Dermis microvascular lymphatic vessel endothelial cell (primary cell): Measurements from ENCODE around the gene USP28. TPM values are rescaled to one million over a fixed set of nuclear protein-coding genes. Genes with fewer than 3 reads are reported as not detected.
"Not testable (repeated sequence)": the region's sequence is repeated elsewhere in the genome, so short reads cannot be mapped to it uniquely, and the experiment has no call there.

Experiments
- DNase-seq, 2 donors: peaks; one replicate each; pipeline versions ENCODE4 v3.0.0 to v3.0.0-alpha.2; 2010; ENCODE audit warnings: low read depth in 2 of 2
- total RNA-seq: library from RNA; depleted of rRNA; stranded (reverse); fragments of >200 nt; gene quantifications from 2 replicates; pipeline ENCODE4 v1.2.1, GENCODE V29; 2014

The USP28 gene
- total RNA-seq, 1 donor from 2014 or later: 32.9 TPM

DNA sequence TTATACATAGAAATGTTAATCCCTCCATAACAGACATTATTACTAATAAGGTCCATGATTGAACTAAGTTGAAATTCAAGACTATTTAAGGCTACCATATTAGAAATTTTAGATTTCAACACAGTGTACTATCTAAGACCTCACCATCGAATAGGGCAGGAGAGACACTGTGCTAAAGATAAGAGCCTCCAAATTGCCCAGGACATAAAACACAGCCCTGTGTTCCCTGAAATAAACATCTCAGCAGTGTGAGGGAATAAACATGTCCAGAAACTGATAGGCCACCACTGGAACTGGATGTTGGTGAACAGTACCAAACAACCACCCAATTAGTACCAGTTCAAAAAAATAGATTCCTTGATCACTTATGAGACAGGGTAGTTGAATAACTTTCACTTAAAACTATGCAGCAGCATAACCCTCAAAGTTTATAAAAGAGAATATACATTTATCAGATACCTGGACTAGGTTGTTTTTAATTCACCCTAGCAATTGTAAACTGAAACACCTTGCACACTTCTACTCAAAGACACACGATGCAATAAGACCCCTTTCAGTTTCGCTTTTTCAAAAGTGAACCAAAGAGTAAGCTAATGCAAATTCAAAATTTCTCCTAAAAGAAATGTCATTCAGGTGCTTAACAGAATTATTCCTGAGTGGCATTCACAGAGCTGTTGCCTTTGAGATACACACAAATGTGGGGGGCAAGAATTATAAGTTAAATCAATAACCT is 34.3 kb downstream of the USP28 start:
- no peak for DNase-seq

DNA sequence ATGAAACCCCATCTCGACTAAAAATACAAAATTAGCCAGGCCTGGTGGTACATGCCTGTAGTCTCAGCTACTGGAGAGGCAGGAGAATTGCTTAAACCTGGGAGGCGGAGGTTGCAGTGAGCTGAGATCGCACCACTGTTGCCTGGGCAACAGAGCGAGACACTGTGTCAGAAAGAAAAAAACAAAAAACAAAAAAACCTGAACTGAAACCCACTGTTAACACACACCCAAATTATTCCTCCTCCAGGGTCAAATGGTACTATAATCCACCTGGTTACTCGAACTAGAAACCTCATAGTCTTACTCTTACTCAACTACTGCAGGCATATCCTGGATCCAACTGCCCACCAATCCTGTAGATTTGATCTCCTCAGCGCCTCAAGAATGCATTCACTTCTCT is 35.5 kb downstream of the USP28 start:
- DNase-seq: no peak

GRCh38 chr11:113838005-113838404 is 37.4 kb downstream of the USP28 start:
- no peak for DNase-seq

DNA sequence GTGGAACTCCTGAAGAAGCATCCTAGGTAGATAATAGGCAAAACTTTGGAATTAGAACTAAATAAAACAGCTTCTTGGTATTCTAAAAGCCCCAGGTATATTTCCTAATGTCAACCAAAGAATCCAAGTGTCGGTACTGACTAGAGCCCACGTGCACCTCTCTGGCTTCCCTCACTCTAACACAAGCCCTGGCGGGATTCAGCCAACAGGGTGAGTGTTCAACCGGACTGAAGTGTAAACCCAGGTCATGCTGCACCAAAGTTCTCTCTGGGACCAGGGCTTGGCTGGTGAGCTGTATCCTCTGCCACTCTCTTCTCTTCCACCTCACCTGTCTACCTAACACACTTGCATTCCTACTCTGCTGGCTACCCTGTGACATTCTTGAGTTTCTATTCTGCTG is 40.1 kb downstream of the USP28 start:
- DNase-seq: no peak

DNA sequence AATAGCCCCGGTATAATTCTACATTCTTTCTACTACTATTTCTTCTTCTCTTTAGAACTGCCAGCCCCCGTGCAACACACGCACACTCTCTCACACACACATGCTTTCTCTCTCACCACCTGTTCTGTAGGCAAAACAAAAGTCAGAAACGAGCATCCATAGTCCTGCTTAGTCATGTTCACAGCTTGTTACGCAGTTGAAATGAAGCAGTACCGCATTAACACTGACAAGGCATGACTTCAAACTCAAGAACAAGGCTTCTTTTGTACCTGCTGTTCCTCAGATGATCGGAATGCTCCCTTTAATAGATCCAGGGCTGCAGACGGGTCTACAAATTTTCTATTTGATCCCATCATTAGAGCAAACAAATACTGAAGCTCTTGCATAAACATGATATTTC is 42.2 kb downstream of the USP28 start:
- DNase-seq: no peak

GRCh38 chr11:113831314-113831713 is 44.1 kb downstream of the USP28 start:
- DNase-seq: no peak

DNA sequence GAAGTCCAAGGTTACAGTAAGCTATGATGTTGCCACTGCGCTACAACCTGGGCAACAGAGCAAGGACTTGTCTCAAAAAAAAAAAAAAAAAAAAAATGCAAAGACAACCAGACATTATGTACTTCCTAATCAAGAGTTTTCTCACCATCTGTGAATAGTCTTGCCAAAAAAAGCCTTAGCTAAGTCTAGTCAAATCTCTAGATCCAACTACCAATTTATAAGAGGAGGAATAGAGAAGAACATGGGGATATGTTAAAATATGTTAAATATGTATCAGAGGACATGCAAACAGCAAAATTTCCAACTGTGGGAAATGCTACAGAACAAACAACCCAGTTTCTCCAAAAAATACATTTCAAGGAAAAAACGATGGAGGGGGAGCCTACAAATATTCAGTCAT is 45.6 kb downstream of the USP28 start:
- no peak for DNase-seq

DNA sequence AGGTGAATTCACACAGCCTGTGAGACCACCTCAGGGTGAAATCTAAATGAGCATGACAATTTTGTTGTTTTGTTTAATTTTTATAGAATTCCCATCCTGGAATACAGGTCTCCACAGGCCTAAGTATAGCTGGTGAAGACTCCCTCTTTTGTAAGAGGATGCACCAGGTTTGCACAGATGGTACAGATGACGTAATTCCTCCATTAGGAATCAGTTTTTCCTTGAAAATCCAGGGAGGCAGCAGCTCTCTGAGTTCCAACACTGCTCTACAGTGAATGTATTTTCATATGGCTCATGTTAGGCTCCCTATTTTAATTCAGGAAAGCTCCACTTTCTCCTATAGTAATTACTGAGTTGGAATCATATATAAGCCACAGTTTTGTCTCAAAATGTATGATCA is 47.2 kb downstream of the USP28 start:
- no peak for DNase-seq

- no peak for DNase-seq
Observed at GRCh38 chr11:113827477-113827876, 47.9 kb downstream of the USP28 start.

DNA sequence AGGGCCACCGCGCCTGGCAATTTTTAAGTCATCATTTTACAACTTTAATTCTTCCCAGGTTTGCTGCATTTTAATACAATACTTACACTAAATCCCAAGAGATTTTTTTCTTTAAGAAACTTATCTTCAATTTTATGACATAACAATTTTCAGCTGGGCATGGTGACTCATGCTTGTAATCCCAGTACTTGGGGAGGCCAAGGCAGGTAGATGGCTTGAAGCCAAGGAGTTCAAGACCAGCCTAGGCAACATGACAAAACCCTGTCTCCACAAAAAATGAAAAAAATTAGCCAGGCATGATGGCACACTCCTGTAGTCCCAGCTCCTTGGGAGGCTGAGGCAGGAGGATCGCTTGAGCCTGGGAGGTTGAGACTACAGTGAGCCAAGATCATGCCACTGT is 56.9 kb downstream of the USP28 start:
- no peak for DNase-seq

DNA sequence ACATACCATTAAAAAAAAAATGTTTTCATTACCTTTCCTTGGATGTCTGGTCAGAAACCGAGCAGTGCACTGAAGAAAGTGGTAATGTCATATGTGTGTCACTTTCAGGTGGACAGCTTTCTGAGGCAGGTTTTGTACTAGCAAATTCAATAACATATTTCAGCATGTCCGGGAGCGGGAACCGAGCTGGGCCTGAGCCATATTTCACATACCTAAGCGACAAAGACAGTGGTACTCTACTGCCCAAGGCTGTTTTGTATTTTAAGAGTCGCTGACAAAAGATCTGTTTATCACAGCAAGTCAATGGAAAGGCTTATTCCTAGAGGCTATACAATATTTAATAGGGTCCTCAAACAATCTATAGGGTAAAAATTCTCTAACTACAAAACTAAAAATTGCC is 57.7 kb downstream of the USP28 start:
- DNase-seq: no peak

DNA sequence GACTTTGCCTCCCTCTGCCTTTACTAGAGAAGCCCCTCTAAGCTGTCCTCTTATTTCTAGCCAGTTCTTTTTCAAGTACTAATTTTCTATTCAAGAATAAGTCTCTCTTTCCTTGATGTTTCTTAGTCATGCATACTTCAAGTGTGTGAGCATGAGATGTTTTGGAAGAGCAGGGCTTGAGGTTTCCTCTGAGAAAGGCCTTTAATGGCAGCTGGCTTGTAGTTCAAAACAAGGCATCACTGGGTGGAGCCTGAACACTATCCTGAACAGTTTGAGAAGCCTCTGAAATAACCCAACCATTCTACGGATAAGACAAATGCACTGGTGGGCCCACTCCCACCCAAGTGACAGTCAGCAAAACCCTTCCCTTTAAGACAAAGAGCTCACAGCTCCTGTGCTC is 58.2 kb downstream of the USP28 start:
- no peak for DNase-seq

DNA sequence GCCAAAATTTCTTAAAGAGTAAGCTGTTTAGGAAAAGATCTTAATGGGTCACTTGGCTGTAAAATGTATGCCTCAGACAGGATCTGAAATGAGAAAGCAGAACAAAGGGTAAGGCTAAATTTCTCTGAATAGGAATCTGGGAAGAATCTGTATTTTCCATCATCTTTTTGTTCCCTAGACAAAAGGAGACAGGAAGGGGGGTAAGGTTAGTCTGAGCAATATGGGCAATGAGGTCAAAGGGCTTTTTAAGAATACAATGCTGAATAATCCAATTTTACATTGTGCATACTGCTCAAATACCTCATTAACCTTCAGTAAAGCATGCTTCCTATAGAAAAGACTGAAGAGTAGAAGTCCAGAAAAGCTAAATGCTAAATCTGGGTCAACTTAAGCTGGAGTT is 61.2 kb downstream of the USP28 start:
- DNase-seq: peak in 1 of 2 donors; percentile 11

- no peak for DNase-seq
Observed at GRCh38 chr11:113808931-113809330, 66.4 kb downstream of the USP28 start.

DNA sequence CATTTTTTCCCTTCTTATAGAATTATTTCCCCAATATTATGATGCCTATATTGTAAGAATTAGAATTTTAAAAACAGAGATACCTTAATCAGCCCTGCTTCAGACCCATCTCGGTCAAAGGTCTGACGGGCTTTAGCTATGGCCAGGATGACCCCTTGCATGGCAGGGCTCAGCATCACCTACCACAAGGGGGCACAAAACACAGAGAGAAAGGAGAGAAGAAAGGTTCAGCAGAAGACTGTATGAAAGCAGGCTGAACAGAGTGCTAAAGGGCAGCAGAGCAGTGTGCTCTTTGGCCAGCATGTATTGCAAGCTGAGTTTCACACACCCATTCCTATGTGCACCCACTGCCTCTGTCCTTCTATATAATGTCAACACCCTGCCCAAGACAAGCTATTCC is 69.0 kb downstream of the USP28 start:
- DNase-seq: peak; percentile 21 to 53

DNA sequence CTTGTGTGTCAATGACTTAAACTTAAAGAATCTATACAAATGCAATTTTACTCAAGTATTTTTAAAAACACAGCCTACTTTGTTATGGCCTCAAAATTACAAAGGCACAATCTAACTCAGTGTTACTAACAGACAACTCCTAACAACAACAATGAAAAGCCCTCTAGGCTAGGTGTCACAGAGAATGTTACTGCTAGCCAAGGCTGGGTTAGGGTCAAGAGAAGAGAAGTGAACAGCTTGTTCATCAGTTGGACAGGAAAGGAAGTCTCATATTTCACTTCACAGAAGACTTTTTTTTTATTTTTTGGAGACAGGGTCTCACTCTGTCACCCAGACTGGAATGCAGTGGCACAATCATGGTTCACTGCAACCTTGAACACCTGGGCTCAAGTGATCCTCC is 69.7 kb downstream of the USP28 start:
- DNase-seq: peak in 1 of 2 donors; percentile 5

- no peak for DNase-seq
Observed at GRCh38 chr11:113802621-113803020, 72.8 kb downstream of the USP28 start.

DNA sequence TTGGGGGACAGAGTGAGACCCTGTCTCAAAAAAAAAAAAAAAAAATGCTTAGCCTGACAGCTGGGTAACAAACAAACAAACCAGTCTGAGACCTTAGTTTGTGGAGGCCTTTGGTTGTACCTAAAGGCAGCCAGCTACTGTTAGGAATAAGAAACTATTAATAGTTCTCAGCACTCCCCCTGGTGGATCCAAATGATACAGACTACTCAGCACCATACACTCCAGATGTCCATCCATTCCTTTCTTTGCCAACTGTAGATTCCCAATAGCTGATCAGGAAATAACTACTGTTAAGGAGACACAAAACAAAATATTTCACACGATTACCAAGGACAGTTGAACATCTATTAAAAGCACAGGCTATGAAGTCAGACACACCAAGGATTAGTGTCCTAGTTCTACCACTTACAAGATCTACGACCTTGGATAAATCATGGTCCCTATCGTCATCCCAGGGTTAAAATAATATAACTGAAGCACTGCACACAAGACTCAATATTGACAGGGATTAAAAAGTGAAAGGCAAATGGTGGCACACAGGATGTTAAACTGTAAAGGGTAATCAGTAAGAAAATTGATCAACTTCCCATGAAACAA is 78.6 kb downstream of the USP28 start:
- peak; percentile 30 to 48 for DNase-seq

DNA sequence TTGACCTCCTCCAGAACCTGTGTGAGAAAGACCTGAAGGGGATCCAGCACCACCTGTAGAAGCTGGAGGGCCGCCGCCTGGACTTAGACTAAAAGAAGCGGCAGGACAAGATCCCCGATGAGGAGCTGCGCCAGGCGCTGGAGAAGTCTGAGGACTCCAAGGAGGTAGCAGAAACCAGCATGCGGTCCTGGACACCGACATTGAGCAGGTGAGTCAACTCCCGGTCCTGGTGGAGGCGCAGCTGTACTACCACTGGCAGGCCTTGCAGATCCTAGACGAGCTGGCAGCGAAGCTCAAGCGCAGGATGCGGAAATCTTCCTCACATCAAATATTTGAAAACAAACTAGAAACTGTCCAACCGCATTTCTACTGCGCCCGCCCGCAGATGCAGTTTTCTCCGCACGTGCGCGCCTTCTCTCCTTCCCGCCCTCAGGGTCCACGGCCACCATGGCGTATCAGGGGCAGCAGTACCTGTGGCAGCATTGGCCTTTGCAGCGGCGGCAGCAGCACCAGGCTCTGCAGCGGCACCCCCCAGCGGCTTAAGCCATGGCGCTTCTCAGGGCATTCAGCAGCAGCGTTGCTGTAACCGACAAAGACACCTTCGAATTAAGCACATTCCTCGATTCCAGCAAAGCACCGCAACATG is 85.6 kb downstream of the USP28 start:
- DNase-seq: no peak

GRCh38 chr11:113789016-113789415 is 86.4 kb downstream of the USP28 start:
- DNase-seq: not testable (repeated sequence)

GRCh38 chr11:113782134-113782533 is 93.2 kb downstream of the USP28 start:
- no peak for DNase-seq

- no peak for DNase-seq
Observed at GRCh38 chr11:113781682-113782081, 93.7 kb downstream of the USP28 start.

DNA sequence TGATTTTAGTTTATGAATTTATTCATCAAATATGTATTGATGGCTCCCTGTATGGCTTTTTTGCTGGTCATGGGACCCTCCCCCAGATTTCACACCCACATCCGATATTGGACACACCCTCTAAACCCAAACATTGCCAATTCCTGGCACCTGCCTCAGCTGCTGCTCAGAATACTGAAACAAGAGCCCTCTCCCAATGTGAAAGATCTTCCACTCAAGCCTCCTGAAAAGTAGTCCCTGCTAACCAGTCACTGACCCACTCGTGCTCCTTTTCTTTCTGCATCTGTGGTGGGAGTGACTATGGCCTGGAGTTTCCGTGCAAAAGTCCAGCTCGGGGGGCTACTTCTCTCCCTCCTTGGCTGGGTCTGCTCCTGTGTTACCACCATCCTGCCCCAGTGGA is 95.9 kb downstream of the USP28 start, which contains the start of gene CLDN25:
CLDN25 (plus strand) TSS at position 301 of the 400 bp plus-strand sequence; CDS start at position 301, 0 bp downstream.
- no peak for DNase-seq
